GM23248 (cell line): ENCODE results near the gene WWOX. TPM values are rescaled to one million over a fixed set of nuclear protein-coding genes. Genes with fewer than 3 reads are reported as not detected.

ENCODE experiments used
- DNase-seq: peaks from one replicate; pipeline ENCODE4 v3.0.0-alpha.2; 2015
- H2AFZ ChIP-seq: fragments of 200-600 bp; sonication (generic); 2 replicates; pipeline ENCODE4 v1.6.1; 2016; ENCODE audit warnings: antibody characterized with exemption
- H3F3A ChIP-seq: fragments of 200-600 bp; sonication (generic); 2 replicates; pipeline ENCODE4 v1.6.1; 2016; ENCODE audit warnings: mild to moderate bottlenecking, antibody characterized with exemption, mixed run types; ENCODE audit not compliant: insufficient read depth
- H3K27ac ChIP-seq: fragments of 200-600 bp; sonication (generic); 2 replicates; pipeline ENCODE4 v1.5.1; 2016; ENCODE audit warnings: mild to moderate bottlenecking
- H3K27me3 ChIP-seq: fragments of 200-600 bp; sonication (generic); replicated peaks from 2 replicates; pipeline ENCODE4 v1.6.1; 2016; ENCODE audit warnings: mild to moderate bottlenecking; ENCODE audit not compliant: insufficient read depth
- H3K36me3 ChIP-seq: fragments of 200-600 bp; sonication (generic); 2 replicates; pipeline ENCODE4 v1.6.1; 2016; ENCODE audit warnings: low read depth, mild to moderate bottlenecking
- H3K4me1 ChIP-seq: fragments of 200-600 bp; sonication (generic); 2 replicates; pipeline ENCODE4 v1.6.1; 2016; ENCODE audit warnings: mild to moderate bottlenecking; ENCODE audit not compliant: insufficient read depth
- H3K4me2 ChIP-seq: fragments of 200-600 bp; sonication (generic); one replicate; pipeline ENCODE4 v1.6.1; 2016; ENCODE audit warnings: mild to moderate bottlenecking; ENCODE audit not compliant: unreplicated experiment
- H3K4me3 ChIP-seq: fragments of 200-600 bp; sonication (generic); 2 replicates; pipeline ENCODE4 v1.5.1; 2016; ENCODE audit warnings: mild to moderate bottlenecking
- H3K79me2 ChIP-seq: fragments of 200-600 bp; sonication (generic); 2 replicates; pipeline ENCODE4 v1.6.1; 2016; ENCODE audit warnings: mild to moderate bottlenecking; ENCODE audit not compliant: insufficient read depth
- H3K9ac ChIP-seq: fragments of 200-600 bp; sonication (generic); 2 replicates; pipeline ENCODE4 v1.6.1; 2016; ENCODE audit warnings: mild to moderate bottlenecking
- H3K9me2 ChIP-seq: fragments of 200-600 bp; sonication (generic); 2 replicates; pipeline ENCODE4 v1.6.1; 2016; ENCODE audit warnings: mixed run types, mild to moderate bottlenecking, moderate library complexity; ENCODE audit not compliant: insufficient read depth
- H3K9me3 ChIP-seq: fragments of 200-600 bp; sonication (generic); one replicate; pipeline ENCODE4 v1.6.1; 2017; ENCODE audit warnings: low read depth
- H4K20me1 ChIP-seq: fragments of 200-600 bp; sonication (generic); 2 replicates; pipeline ENCODE4 v1.6.0; 2016; ENCODE audit not compliant: insufficient read depth
- EZH2 ChIP-seq: fragments of 200-600 bp; sonication (generic); IDR thresholded peaks from 2 replicates; pipeline ENCODE4 v1.6.1; 2018; ENCODE audit warnings: antibody characterized with exemption, mild to moderate bottlenecking; ENCODE audit not compliant: insufficient read depth, poor library complexity, severe bottlenecking
- EZH2phosphoT487 ChIP-seq: fragments of 200-600 bp; sonication (generic); IDR thresholded peaks from 2 replicates; pipeline ENCODE4 v1.6.1; 2018; ENCODE audit warnings: antibody characterized with exemption, moderate library complexity, mild to moderate bottlenecking, low read depth; ENCODE audit not compliant: insufficient read depth
- WGBS, 2 experiments: methylation state at CpG; one replicate each; pipeline ENCODE4 v1.1.6; 2015 to 2017; ENCODE audit warnings: low lambda C conversion rate in 2 of 2, low coverage in 1 of 2; ENCODE audit errors: missing lambda C conversion rate in 2 of 2; 5-methylcytosine and 5-hydroxymethylcytosine counted together
- in situ Hi-C: fragments of 300-500 bp; cut with MboI; formaldehyde crosslinking; loops from 2 replicates; pipeline ENCODE4 v1.15.0; 2020
- polyA plus RNA-seq: library from polyadenylated mRNA; unstranded; fragments of >200 nt; fragmentation: Nextera tagmentation; extraction: Ambion mirVana; gene quantifications from 2 replicates; pipeline ENCODE4 v1.2.1, GENCODE V29; 2016
- total RNA-seq: library from RNA; depleted of rRNA; stranded (reverse); fragments of >200 nt; shearing (Covaris generic); gene quantifications from 2 replicates; pipeline ENCODE4 v1.2.3, GENCODE V29; 2014

WWOX gene
- total and polyA plus RNA-seq, 2 experiments from 2014 or later: 4.5 to 6.6 TPM

DNA sequence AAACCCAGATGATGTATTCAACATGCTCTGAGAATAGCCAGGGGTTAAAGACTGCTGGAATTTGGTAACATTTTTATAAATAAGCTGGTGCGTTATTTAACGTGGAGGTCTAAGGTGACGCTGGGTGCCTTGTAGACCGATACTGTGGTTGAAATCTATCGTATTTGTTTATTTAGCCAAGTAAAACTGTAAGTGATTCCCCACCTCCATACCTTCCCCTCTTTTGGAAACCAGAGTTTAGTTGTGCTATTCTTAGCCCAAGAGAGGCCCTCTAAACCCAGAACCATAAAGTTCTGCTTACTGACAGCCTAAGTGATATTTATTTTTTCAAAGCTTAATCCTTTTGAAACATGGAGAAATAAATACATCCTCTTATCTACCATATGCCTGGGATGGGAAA lies 744.5 kb downstream of the WWOX start:
- Histone ChIP-seq H3F3A (no peaks in the 10 kb centered on the region), H3K36me3 (no peaks in the 10 kb centered on the region), H3K9me2 (no peaks in the 10 kb centered on the region), H3K9me3 (no peaks in the 10 kb centered on the region), H2AFZ (no peak overlapping the region), H3K79me2 (no peaks in the 10 kb centered on the region), H4K20me1 (no peaks in the 10 kb centered on the region), H3K4me2 (no peak overlapping the region), H3K4me3 (no peak overlapping the region), H3K27me3 (no peaks in the 10 kb centered on the region), H3K9ac (no peak overlapping the region), H3K4me1 (no peaks in the 10 kb centered on the region), H3K27ac (no peak overlapping the region)
- TF ChIP-seq EZH2 (no peak), EZH2phosphoT487 (no peak)
- in situ Hi-C loops: no loop called here
- DNase-seq: no peak
- 70 to 75% methylated on average over 5 of the region's 5 CpGs for WGBS, 2 experiments

GRCh38 chr16:78844682-78845081 lies 745.2 kb downstream of the WWOX start:
- Histone ChIP-seq H2AFZ (no peak overlapping the region), H3K9ac (no peak overlapping the region), H3K36me3 (no peaks in the 10 kb centered on the region), H3K9me2 (no peaks in the 10 kb centered on the region), H3K4me3 (no peak overlapping the region), H3K4me2 (no peak overlapping the region), H3K4me1 (no peaks in the 10 kb centered on the region), H4K20me1 (no peaks in the 10 kb centered on the region), H3K9me3 (no peaks in the 10 kb centered on the region), H3K27me3 (no peaks in the 10 kb centered on the region), H3F3A (no peaks in the 10 kb centered on the region), H3K79me2 (no peaks in the 10 kb centered on the region), H3K27ac (no peak overlapping the region)
- DNase-seq: no peak
- 42 to 50% methylated on average over 7 of the region's 7 CpGs for WGBS, 2 experiments
- TF ChIP-seq EZH2: no peak
- no peak for TF ChIP-seq EZH2phosphoT487
- in situ Hi-C loops: no loop called here

- no peak overlapping the region for H3K9ac ChIP-seq
- in situ Hi-C loops: no loop called here
- TF ChIP-seq EZH2phosphoT487 (no peak), EZH2 (no peak)
- H3K9me2 ChIP-seq: no peaks in the 10 kb centered on the region
- no peak for DNase-seq
- H3K27me3 ChIP-seq: no peaks in the 10 kb centered on the region
- H3K4me3 ChIP-seq: no peak overlapping the region
- H3K79me2 ChIP-seq: no peaks in the 10 kb centered on the region
- no peaks in the 10 kb centered on the region for H3F3A ChIP-seq
- H3K4me1 ChIP-seq: no peaks in the 10 kb centered on the region
- 27 to 29% methylated on average over 3 of the region's 3 CpGs for WGBS, 2 experiments
- H3K9me3 ChIP-seq: no peaks in the 10 kb centered on the region
- no peak overlapping the region for H3K4me2 ChIP-seq
- H3K36me3 ChIP-seq: no peaks in the 10 kb centered on the region
- H2AFZ ChIP-seq: no peak overlapping the region
- H4K20me1 ChIP-seq: no peaks in the 10 kb centered on the region
- no peak overlapping the region for H3K27ac ChIP-seq
These were observed 751.8 kb downstream of the WWOX start for GRCh38 chr16:78851266-78851665.

- Histone ChIP-seq H3K27me3 (no peaks in the 10 kb centered on the region), H3K27ac (no peak overlapping the region), H3K9me2 (no peaks in the 10 kb centered on the region), H3K36me3 (no peaks in the 10 kb centered on the region), H2AFZ (no peak overlapping the region), H4K20me1 (no peaks in the 10 kb centered on the region), H3K79me2 (no peaks in the 10 kb centered on the region), H3K9me3 (no peaks in the 10 kb centered on the region), H3K4me3 (no peak overlapping the region), H3K4me1 (no peaks in the 10 kb centered on the region), H3K4me2 (no peak overlapping the region), H3F3A (no peaks in the 10 kb centered on the region), H3K9ac (no peak overlapping the region)
- 64 to 76% methylated on average over 4 of the region's 4 CpGs for WGBS, 2 experiments
- DNase-seq: no peak
- in situ Hi-C loops: no loop called here
- TF ChIP-seq EZH2: no peak
- TF ChIP-seq EZH2phosphoT487: no peak
These were observed 752.7 kb downstream of the WWOX start for GRCh38 chr16:78852081-78852635.

GRCh38 chr16:78862022-78862421 lies 762.6 kb downstream of the WWOX start:
- H3K4me2 ChIP-seq: no peak overlapping the region
- no peak for DNase-seq
- H3F3A ChIP-seq: no peaks in the 10 kb centered on the region
- no peaks in the 10 kb centered on the region for H3K36me3 ChIP-seq
- no peak overlapping the region for H3K27ac ChIP-seq
- no peaks in the 10 kb centered on the region for H4K20me1 ChIP-seq
- H3K9me2 ChIP-seq: no peaks in the 10 kb centered on the region
- no peaks in the 10 kb centered on the region for H3K27me3 ChIP-seq
- in situ Hi-C loops: no loop called here
- H3K4me1 ChIP-seq: no peaks in the 10 kb centered on the region
- no peak overlapping the region for H3K4me3 ChIP-seq
- no peak for TF ChIP-seq EZH2phosphoT487
- no peak for TF ChIP-seq EZH2
- H2AFZ ChIP-seq: no peak overlapping the region
- H3K9ac ChIP-seq: no peak overlapping the region
- 23 to 29% methylated on average over 2 of the region's 2 CpGs for WGBS, 2 experiments
- no peaks in the 10 kb centered on the region for H3K9me3 ChIP-seq
- no peaks in the 10 kb centered on the region for H3K79me2 ChIP-seq
